ENCODE data around the gene SLC27A2.

DNA sequence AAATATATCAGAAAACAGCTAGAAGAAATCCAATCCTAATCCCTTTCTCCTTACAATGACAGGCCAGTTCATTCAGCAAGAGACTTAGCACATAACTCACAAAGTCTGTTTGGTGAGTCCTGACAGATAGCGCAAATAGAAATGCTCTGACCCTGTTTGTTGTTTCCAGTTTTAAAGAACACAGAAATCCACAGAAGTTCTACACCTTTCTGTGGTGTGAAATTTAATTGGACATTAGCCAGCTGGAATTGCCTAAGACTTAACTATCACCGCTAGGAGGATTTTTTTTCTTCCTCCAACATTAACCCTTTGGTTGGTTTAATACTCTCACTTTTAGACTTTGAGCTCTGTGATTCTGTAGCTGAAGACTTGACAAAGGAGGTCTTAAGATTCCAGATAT lies 52.8 kb downstream of the SLC27A2 start:
- no peak for TF ChIP-seq EZH2phosphoT487 (IDR thresholded peaks at IDR 0.05; ENCODE audit: borderline replicate concordance, low read length)
- TF ChIP-seq, protein P1, sequence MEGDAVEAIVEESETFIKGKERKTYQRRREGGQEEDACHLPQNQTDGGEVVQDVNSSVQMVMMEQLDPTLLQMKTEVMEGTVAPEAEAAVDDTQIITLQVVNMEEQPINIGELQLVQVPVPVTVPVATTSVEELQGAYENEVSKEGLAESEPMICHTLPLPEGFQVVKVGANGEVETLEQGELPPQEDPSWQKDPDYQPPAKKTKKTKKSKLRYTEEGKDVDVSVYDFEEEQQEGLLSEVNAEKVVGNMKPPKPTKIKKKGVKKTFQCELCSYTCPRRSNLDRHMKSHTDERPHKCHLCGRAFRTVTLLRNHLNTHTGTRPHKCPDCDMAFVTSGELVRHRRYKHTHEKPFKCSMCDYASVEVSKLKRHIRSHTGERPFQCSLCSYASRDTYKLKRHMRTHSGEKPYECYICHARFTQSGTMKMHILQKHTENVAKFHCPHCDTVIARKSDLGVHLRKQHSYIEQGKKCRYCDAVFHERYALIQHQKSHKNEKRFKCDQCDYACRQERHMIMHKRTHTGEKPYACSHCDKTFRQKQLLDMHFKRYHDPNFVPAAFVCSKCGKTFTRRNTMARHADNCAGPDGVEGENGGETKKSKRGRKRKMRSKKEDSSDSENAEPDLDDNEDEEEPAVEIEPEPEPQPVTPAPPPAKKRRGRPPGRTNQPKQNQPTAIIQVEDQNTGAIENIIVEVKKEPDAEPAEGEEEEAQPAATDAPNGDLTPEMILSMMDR (conservative IDR thresholded peaks at IDR 0.05; ENCODE audit: low read depth, low read length): no peak

Measured in PC-3 (cell line).